ENCODE data around the gene RASSF7. TPM values are rescaled to one million over a fixed set of nuclear protein-coding genes. Genes with fewer than 3 reads are reported as not detected.

Gene RASSF7
- total RNA-seq, 2 experiments from 2014 or later: 15.1 to 18.0 TPM

- DNase-seq (ENCODE audit: low spot score): peak; percentile 54
- Histone ChIP-seq H4K20me1 (ENCODE audit: insufficient read depth, low read length) (no peaks in the 10 kb centered on the region), H3K4me3 (ENCODE audit: low read depth, low read length, poor library complexity, severe bottlenecking) (peak overlapping the region; percentile 94), H3K9me2 (ENCODE audit: insufficient read depth, low read length) (no peaks in the 10 kb centered on the region), H3K27ac (ENCODE audit: low read depth, low read length, poor library complexity, severe bottlenecking) (peak overlapping the region; percentile 34), H3K4me2 (ENCODE audit: low read length) (peak overlapping the region; percentile 92), H3K9me3 (ENCODE audit: low read length) (no peaks in the 10 kb centered on the region), H3K79me2 (ENCODE audit: insufficient read depth, low read depth, low read length) (no peaks in the 10 kb centered on the region), H3K36me3 (ENCODE audit: insufficient read depth, low read length) (peaks cover 17% of the 10 kb centered on the region; the same call in 1 of the 2 replicates), H2AFZ (ENCODE audit: low read length) (no peak overlapping the region), H3K4me1 (ENCODE audit: insufficient read depth, low read length, poor library complexity, severe bottlenecking) (peaks cover 32% of the 10 kb centered on the region)
- no TSS peak for BruUV-seq (replicated peaks)
- ChIA-PET CTCF (ENCODE audit: unreplicated experiment) (no interaction called here), POLR2A (interaction anchor here (0.5 kb wide), 1 partner anchor 12 kb away, joined by 3 read pairs; no protein-coding TSS in a partner anchor)
- TF ChIP-seq CTCF (conservative IDR thresholded peaks at IDR 0.05; ENCODE audit: low read length): 0 out of 2 replicates have a peak, but pooled peaks have one; percentile 26
- no peak for TF ChIP-seq EZH2phosphoT487 (IDR thresholded peaks at IDR 0.05; ENCODE audit: borderline replicate concordance, low read depth, low read length)
- intact Hi-C loops (cut with micrococcal nuclease; ENCODE audit: unreplicated experiment): loop anchor here (5.0 kb wide), 1 partner anchor 87 kb away; no protein-coding TSS in a partner anchor
Measured at GRCh38 chr11:534396-535209, 26.2 kb upstream of the RASSF7 start.

- intact Hi-C loops (cut with micrococcal nuclease; ENCODE audit: unreplicated experiment): loop anchor here (5.0 kb wide), 1 partner anchor 88 kb away; no protein-coding TSS in a partner anchor
- Histone ChIP-seq H4K20me1 (ENCODE audit: insufficient read depth, low read length) (no peaks in the 10 kb centered on the region), H3K79me2 (ENCODE audit: insufficient read depth, low read depth, low read length) (no peaks in the 10 kb centered on the region), H3K9me2 (ENCODE audit: insufficient read depth, low read length) (no peaks in the 10 kb centered on the region), H3K36me3 (ENCODE audit: insufficient read depth, low read length) (peaks cover 17% of the 10 kb centered on the region; the same call in 1 of the 2 replicates), H3K4me1 (ENCODE audit: insufficient read depth, low read length, poor library complexity, severe bottlenecking) (peaks cover 32% of the 10 kb centered on the region), H2AFZ (ENCODE audit: low read length) (no peak overlapping the region), H3K4me3 (ENCODE audit: low read depth, low read length, poor library complexity, severe bottlenecking) (peak overlapping the region; percentile 94), H3K27ac (ENCODE audit: low read depth, low read length, poor library complexity, severe bottlenecking) (peak overlapping the region; percentile 34), H3K9me3 (ENCODE audit: low read length) (no peaks in the 10 kb centered on the region), H3K4me2 (ENCODE audit: low read length) (peak overlapping the region; percentile 92)
- no peak for DNase-seq (ENCODE audit: low spot score)
- BruUV-seq (replicated peaks): no TSS peak
- POLR2A ChIA-PET: no interaction called here
- CTCF ChIA-PET (ENCODE audit: unreplicated experiment): no interaction called here
- TF ChIP-seq CTCF (conservative IDR thresholded peaks at IDR 0.05; ENCODE audit: low read length): no peak
Measured at GRCh38 chr11:535210-535518, 25.6 kb upstream of the RASSF7 start.

All from OCI-LY7 (cell line).